Measurements from ENCODE around the gene RUFY3.

RUFY3 gene

DNA sequence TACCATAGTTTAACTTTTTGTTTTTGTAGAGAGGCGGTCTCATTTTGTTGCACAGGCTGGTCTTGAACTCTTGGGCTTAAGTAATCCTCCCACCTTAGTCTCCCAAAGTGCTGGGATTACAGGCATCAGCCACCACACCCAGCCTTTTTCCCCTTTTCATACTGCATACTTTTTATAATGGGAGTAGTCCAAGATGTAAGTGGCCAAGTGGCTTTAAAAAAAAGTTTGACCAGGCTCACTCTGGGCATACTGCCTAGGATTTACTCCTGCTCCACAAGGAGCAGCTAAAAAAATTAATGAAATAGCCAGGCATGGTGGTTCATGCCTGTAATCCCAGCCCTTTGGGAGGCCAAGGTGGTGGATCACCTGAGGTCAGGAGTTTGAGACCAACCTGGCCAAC, 111.9 kb downstream of the RUFY3 start:
- Histone ChIP-seq H3K4me1 (ENCODE audit: insufficient read depth, poor library complexity, severe bottlenecking) (no peaks in the 10 kb centered on the region), H3K9me3 (ENCODE audit: severe bottlenecking) (no peaks in the 10 kb centered on the region), H3K27me3 (ENCODE audit: insufficient read depth, poor library complexity, severe bottlenecking) (no peaks in the 10 kb centered on the region), H3K4me3 (ENCODE audit: severe bottlenecking) (no peak overlapping the region), H3K36me3 (ENCODE audit: low read depth) (peaks cover 82% of the 10 kb centered on the region), H3K27ac (ENCODE audit: poor library complexity, severe bottlenecking) (no peak overlapping the region)
- TF ChIP-seq, protein P1, sequence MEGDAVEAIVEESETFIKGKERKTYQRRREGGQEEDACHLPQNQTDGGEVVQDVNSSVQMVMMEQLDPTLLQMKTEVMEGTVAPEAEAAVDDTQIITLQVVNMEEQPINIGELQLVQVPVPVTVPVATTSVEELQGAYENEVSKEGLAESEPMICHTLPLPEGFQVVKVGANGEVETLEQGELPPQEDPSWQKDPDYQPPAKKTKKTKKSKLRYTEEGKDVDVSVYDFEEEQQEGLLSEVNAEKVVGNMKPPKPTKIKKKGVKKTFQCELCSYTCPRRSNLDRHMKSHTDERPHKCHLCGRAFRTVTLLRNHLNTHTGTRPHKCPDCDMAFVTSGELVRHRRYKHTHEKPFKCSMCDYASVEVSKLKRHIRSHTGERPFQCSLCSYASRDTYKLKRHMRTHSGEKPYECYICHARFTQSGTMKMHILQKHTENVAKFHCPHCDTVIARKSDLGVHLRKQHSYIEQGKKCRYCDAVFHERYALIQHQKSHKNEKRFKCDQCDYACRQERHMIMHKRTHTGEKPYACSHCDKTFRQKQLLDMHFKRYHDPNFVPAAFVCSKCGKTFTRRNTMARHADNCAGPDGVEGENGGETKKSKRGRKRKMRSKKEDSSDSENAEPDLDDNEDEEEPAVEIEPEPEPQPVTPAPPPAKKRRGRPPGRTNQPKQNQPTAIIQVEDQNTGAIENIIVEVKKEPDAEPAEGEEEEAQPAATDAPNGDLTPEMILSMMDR (IDR thresholded peaks at IDR 0.05; ENCODE audit: poor library complexity, severe bottlenecking), result no peak
- no peak for DNase-seq (ENCODE audit: low spot score)
- ATAC-seq (ENCODE audit: low read depth), result no peak

DNA sequence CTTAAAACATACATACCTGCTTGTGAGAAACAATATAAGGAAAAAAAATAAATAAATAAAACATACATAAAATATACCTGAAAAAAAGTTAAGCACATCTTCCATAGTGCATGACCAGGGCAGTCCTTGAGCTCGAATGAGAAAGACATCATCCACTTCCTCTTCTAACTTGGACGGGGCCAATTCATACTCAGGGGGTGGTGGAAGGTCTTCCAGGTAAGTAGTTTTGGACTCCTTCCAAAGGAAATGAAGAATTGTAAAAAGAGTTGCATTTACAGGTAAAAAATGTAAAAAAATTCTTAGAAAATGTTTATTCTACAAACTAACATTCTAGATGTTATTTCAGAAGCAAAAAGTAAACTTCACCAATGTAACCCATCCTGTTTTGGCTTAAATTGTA, 114.3 kb downstream of the RUFY3 start:
- TF ChIP-seq, protein P1 (IDR thresholded peaks at IDR 0.05; ENCODE audit: poor library complexity, severe bottlenecking), result no peak
- Histone ChIP-seq H3K27ac (ENCODE audit: poor library complexity, severe bottlenecking) (no peak overlapping the region), H3K9me3 (ENCODE audit: severe bottlenecking) (no peaks in the 10 kb centered on the region), H3K4me3 (ENCODE audit: severe bottlenecking) (no peak overlapping the region), H3K36me3 (ENCODE audit: low read depth) (peaks cover 58% of the 10 kb centered on the region), H3K27me3 (ENCODE audit: insufficient read depth, poor library complexity, severe bottlenecking) (no peaks in the 10 kb centered on the region), H3K4me1 (ENCODE audit: insufficient read depth, poor library complexity, severe bottlenecking) (no peaks in the 10 kb centered on the region)
- ATAC-seq (ENCODE audit: low read depth), result no peak
- no peak for DNase-seq (ENCODE audit: low spot score)

DNA sequence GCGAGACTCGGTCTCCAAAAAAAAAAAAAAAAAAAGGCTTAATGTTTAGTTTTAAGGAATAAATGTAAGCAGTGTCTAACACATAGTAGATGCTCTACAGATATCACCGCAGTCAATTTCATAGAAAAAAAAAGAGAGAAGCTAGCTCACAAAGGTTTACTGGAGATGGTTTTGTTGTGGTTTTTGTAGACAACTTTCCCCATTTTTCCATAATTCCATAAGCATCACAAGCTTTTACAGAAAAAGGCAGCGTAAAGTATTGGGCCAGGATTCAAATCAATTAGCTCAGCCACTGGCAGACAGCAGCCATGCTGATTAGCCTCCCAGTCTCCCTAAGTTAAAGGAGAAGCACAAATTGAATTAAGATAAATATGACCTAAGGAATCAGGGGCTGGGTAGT, 116.4 kb downstream of the RUFY3 start:
- H3K4me1 ChIP-seq (ENCODE audit: insufficient read depth, poor library complexity, severe bottlenecking), result no peaks in the 10 kb centered on the region
- DNase-seq (ENCODE audit: low spot score) (no peak), ATAC-seq (ENCODE audit: low read depth) (no peak)
- H3K27ac ChIP-seq (ENCODE audit: poor library complexity, severe bottlenecking), result peak overlapping the region; percentile 81
- H3K36me3 ChIP-seq (ENCODE audit: low read depth), result peaks cover 37% of the 10 kb centered on the region
- H3K4me3 ChIP-seq (ENCODE audit: severe bottlenecking), result peak overlapping the region; percentile 90
- H3K9me3 ChIP-seq (ENCODE audit: severe bottlenecking), result no peaks in the 10 kb centered on the region
- TF ChIP-seq, protein P1 (IDR thresholded peaks at IDR 0.05; ENCODE audit: poor library complexity, severe bottlenecking), result no peak
- H3K27me3 ChIP-seq (ENCODE audit: insufficient read depth, poor library complexity, severe bottlenecking), result no peaks in the 10 kb centered on the region

DNA sequence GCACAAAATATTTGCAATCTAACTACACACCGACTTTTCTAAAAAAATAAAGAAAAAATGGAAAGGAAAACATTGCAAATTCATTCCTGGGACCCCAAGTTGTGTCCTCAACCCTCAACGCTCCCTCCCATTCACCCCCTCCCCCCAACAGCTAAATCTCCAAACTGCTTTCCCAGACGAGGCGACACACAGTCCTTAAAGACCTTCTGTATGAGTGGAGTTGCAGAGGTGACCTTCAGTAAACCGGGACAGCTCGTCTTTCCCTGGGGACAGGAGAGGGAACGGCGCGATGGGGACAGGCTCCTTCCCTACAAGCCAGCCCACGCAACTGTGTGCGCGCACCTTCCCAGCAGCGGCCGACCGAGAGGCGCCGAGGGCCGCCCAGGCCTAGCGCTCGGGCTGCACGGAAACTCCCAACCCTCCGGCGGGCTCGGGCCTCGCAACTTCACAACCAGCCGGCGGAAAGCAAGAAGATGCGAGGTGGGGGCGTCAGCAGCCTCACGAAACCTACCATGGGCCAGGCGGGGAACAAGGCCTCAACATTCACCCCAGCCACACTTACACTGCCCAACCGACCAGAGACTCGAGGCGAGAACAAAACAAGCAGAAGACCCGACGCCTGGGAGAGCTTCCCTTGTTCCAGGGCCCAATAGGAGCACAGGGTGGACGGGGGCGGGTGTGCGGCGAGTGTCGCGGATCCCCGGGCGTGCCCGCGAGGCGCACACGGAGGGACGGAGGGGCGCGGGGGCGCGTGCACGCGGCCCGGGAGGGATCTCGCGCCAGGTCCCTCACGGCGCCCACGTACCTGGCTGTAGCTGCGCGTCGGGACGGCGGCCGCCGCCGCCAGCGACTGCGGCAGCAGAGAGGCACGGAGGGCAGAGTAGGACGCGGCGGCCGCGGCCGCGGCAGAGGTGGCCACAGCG, 117.2 kb downstream of the RUFY3 start:
- DNase-seq (ENCODE audit: low spot score), result peak; percentile 55
- peaks cover 29% of the 10 kb centered on the region for H3K36me3 ChIP-seq (ENCODE audit: low read depth)

More for the DNA sequence above, 117.2 kb downstream of the RUFY3 start:
- H3K4me3 ChIP-seq (ENCODE audit: severe bottlenecking), result peak overlapping the region; percentile 90
- H3K27me3 ChIP-seq (ENCODE audit: insufficient read depth, poor library complexity, severe bottlenecking), result no peaks in the 10 kb centered on the region
- no peaks in the 10 kb centered on the region for H3K9me3 ChIP-seq (ENCODE audit: severe bottlenecking)
- ATAC-seq (ENCODE audit: low read depth), result peak; percentile 58
- TF ChIP-seq, protein P1 (IDR thresholded peaks at IDR 0.05; ENCODE audit: poor library complexity, severe bottlenecking), result no peak
- H3K4me1 ChIP-seq (ENCODE audit: insufficient read depth, poor library complexity, severe bottlenecking), result no peaks in the 10 kb centered on the region
- peak overlapping the region; percentile 81 for H3K27ac ChIP-seq (ENCODE audit: poor library complexity, severe bottlenecking)

All from RWPE2 (cell line).